Amniotic stem cell (primary cell): ENCODE measurements around the gene MS4A15.
"Not testable (repeated sequence)": the region's sequence is repeated elsewhere in the genome, so short reads cannot be mapped to it uniquely, and the experiment has no call there.

Experiments used
- DNase-seq: peaks from one replicate; lab custom pipeline; 2025; lab: John Stamatoyannopoulos, UW

Gene MS4A15

GRCh38 chr11:60756307-60757032, at the start of gene MS4A15:
Gene MS4A15 (plus strand): TSS chr11:60756867. CDS start chr11:60763734, 6,867 bp downstream.
- no peak for DNase-seq

DNA sequence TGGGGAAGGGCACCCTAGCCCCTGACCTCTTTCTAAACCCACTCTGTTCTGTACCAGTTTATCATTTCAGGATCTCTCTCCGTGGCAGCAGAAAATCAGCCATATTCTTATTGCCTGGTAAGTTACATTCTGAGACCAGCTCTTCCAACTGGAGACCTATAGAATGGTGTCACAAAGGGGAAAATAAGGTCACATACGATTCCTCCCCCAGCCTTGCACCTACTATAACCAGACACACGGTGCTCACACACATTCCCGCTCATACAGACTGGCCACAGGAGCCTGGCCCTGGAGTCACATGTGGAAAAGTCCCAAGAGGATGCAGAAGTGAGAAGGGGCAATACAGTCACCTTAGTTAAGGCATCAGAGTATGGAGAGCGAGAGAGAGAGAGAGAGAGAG, 49.7 kb upstream of the MS4A15 start:
- no peak for DNase-seq

DNA sequence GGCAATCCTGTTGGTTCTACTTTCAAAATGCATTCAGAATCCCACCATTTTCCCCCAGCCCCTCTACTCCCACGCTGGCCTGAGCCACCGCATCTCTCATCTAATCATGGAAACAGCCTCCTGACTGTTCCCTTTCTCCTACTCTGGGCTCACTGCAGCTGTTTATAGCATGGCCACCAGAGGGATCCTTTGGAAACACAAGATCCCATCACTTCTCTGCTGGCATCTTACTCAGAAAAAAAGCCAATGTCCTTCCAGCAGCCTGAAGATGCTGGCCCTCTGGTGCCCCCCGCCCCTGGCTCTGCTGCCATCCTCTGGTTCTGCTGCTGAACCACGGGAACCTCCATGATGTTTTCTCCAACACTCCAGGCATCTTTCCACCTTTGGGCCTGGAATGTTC, 46.2 kb upstream of the MS4A15 start:
- no peak for DNase-seq

DNA sequence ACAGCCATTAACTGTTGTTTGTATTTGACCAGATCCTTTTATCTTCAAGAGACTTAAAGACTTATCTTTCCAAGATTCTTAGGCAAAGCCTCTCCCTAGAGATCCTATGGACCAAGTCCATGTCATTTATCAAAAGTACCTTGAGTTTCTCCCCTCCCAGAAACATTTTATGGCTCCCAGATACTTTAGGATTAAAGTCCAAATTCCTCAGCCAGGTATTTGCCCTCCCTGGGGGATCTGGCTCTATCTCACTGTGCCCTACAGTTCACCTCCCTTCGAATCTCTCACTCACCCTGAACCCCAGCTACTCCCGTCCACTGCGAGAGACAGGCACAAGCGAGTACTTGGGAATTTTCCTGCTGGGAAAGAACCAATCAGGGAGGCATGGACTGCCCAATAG, 45.4 kb upstream of the MS4A15 start:
- no peak for DNase-seq

- DNase-seq, result not testable (repeated sequence)
Observed at GRCh38 chr11:60713423-60713822, 43.2 kb upstream of the MS4A15 start.

GRCh38 chr11:60717956-60718355, 38.7 kb upstream of the MS4A15 start:
- DNase-seq, result no peak

- DNase-seq, result no peak
Observed at GRCh38 chr11:60718524-60719316, 37.9 kb upstream of the MS4A15 start.

- DNase-seq, result no peak
Observed at GRCh38 chr11:60719391-60719790, 37.3 kb upstream of the MS4A15 start.

- no peak for DNase-seq
Observed at GRCh38 chr11:60720460-60720859, 36.2 kb upstream of the MS4A15 start.

DNA sequence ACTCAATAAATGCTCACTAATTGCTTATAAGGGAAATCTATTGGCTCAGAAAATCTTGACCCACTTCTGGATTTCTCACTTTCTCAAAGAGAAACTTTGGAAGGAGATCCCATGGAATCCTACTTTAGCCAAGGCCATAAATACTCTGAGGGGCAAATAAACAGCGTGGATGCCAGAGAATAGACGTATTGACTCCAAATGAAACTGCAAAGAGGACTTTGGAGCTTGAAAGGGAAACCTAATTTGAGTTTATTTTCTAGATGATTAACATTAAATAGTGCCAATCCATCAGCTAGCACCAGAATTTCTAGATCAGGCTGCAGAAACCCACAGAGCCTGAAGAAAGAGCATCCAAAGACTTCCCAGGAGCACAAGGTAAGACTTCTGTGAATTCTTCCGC, 32.2 kb upstream of the MS4A15 start, which contains the start of gene MS4A18:
MS4A18 (plus strand) TSS at position 301 of the 400 bp plus-strand sequence.
- DNase-seq, result no peak

DNA sequence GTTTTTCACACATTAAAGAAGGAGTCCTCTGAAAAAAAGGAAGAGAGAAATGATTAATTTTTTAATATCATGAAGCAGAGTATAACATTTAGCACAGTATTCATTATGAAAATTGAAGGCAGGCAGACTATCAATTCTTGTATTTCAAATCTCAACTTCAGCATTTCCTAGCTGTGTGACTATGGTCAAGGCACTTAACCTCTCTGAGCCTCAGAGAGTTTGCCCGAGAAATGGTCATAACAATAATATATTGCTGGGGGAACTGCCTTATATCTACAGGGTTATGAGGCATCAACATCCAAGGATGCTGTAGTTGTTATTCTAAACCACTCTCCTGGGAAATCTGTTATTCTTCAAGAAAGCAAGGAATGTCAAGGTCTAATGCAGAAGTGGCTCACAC, 31.1 kb upstream of the MS4A15 start:
- DNase-seq, result no peak

GRCh38 chr11:60731586-60731985, 25.1 kb upstream of the MS4A15 start:
- no peak for DNase-seq

- no peak for DNase-seq
Observed at GRCh38 chr11:60734279-60734678, 22.4 kb upstream of the MS4A15 start.

- DNase-seq, result no peak
Observed at GRCh38 chr11:60739114-60739513, 17.6 kb upstream of the MS4A15 start.

- DNase-seq, result no peak
Observed at GRCh38 chr11:60740573-60740972, 16.1 kb upstream of the MS4A15 start.

DNA sequence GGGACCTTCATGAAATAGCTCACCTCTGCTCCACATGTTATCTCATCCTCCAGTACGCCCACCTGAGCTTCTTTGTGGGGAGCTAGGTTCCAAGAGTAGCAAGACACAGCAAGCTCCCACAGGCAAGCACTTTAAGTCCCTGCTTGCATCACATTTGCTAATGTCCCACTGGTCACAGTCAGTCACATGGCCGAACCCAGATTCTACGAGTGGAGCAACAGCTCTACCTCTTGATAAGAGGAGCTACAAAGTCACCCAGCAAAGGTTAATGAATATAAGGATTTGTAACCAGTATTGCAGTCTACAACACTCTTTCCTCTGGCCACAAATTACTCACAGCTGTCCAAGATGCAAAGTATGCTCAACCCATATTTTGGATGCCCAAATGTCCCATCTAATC, 15.2 kb upstream of the MS4A15 start:
- no peak for DNase-seq

DNA sequence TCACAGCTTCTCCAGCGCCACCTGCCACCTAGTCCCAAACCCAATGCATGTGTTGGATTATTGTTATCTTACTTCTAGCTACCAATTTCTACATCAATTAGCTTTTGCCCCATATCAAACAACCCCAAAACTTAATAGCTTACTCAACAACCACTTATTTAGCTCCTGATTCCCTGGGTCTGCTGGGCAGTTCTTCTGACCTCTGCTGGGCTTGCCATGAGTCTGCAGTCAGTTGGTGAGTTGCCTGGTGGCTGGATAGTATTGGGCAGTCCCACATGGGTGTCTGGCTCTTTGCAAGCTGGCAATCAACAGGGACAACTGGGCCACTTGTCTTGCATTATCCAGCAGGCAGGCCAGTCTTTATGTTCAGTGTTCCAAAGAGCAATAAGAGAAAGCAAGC, 13.6 kb upstream of the MS4A15 start:
- DNase-seq, result no peak

- DNase-seq, result no peak
Observed at GRCh38 chr11:60744114-60744513, 12.6 kb upstream of the MS4A15 start.

GRCh38 chr11:60747359-60747873, 9.3 kb upstream of the MS4A15 start:
- DNase-seq, result no peak

GRCh38 chr11:60748225-60748624, 8.4 kb upstream of the MS4A15 start:
- DNase-seq, result no peak

GRCh38 chr11:60748821-60749220, 7.8 kb upstream of the MS4A15 start:
- DNase-seq, result no peak

DNA sequence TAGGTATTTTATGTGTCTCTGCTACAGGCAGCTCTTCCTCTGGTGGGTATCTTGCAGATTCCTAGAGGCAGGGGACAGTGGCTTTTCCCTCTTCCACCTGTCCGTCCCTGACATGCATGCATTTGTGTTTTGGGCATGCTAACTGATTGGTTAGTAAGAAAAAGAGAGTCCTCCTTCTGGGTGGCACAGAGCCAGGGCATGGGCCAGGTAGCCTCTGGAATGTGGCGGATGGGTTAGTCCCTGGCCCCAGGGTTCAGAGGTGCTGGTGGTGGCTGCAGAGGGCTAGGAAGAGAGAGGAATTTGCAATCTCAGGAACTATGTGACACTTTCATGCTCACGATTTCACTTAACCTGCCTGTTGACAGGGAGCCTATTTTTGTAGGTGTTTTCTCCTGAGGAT, 5.8 kb upstream of the MS4A15 start:
- no peak for DNase-seq

DNA sequence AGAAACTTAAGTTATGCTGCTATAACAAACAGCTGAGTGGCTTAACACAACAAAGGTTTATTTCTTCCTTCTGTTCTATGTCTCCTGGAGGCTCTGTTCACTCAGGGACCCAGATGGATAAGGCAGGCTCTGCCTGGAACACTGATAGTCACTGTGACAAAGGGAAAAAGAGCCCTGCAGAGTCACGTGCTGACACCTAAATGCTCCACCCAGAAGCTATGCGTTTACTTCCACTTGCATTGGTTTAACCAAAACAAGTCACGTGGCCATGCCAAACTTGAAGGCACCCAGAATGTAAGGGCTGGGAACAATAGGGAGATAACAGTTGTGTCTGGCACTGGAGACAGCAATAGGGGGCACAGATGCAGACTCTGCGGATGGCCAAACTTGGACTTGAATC, 3.4 kb upstream of the MS4A15 start:
- DNase-seq, result no peak
